ENCODE measurements around the gene MTMR10. TPM values are rescaled to one million over a fixed set of nuclear protein-coding genes. Genes with fewer than 3 reads are reported as not detected.

Gene MTMR10
- polyA plus RNA-seq, 2 of the 4 experiments (the other 2 are of a cell fraction), result 11.9 to 23.1 TPM

- ATAC-seq (no peak), FAIRE-seq (no peak), DNase-seq (ENCODE audit: low read depth in 1 of 2, low spot score in 1 of 2) (no peak)
- no peaks in the 10 kb centered on the region; the same call in 2 of the 3 replicates for H3K4me1 ChIP-seq
- no peak for TF ChIP-seq SREBF2 (IDR thresholded peaks at IDR 0.05)
- TF ChIP-seq RARB (CRISPR knock-in tag; IDR thresholded peaks at IDR 0.05), result no peak
- no peak for TF ChIP-seq POLR2A (IDR thresholded peaks at IDR 0.05; ENCODE audit: low read length)
- no peak for TF ChIP-seq PHF8 (IDR thresholded peaks at IDR 0.05; ENCODE audit: borderline replicate concordance, low read depth)
- no peak for TF ChIP-seq HEYL (CRISPR knock-in tag; IDR thresholded peaks at IDR 0.05)
- no peak for TF ChIP-seq EHF (CRISPR knock-in tag; IDR thresholded peaks at IDR 0.05)
- CTCF ChIA-PET, result interaction anchor here (0.9 to 1.8 kb wide), 4 partner anchors 10 to 115 kb away, joined by 3 to 5 read pairs (median 4); no protein-coding TSS in a partner anchor
- H3K4me2 ChIP-seq, result no peak overlapping the region
- peaks cover 22% of the 10 kb centered on the region for H3K9me3 ChIP-seq
- no peak overlapping the region for H3K4me3 ChIP-seq
- 35% methylated on average over 2 of the region's 2 CpGs for WGBS (ENCODE audit: missing lambda C conversion rate)
- H3K27ac ChIP-seq, result no peak overlapping the region
- POLR2A ChIA-PET, result interaction anchor here (1.4 kb wide), 1 partner anchor 23 kb away, joined by 8 read pairs; the partner anchor contains the start of gene MTMR10
Measured at GRCh38 chr15:31014608-31014925, 23.1 kb upstream of the MTMR10 start.

- POLR2A ChIA-PET, result interaction anchor here (1.4 kb wide), 1 partner anchor 22 kb away, joined by 8 read pairs; the partner anchor contains the start of gene MTMR10
- FAIRE-seq (no peak), ATAC-seq (no peak)
Measured at GRCh38 chr15:31013863-31014607, 22.6 kb upstream of the MTMR10 start.

GRCh38 chr15:31012455-31012854, 21.0 kb upstream of the MTMR10 start:
- Histone ChIP-seq H3K9me3 (peaks cover 22% of the 10 kb centered on the region), H3K4me1 (no peaks in the 10 kb centered on the region; the same call in 2 of the 3 replicates), H3K4me3 (no peak overlapping the region), H3K27ac (no peak overlapping the region), H3K4me2 (no peak overlapping the region)
- TF ChIP-seq CHD4 (IDR thresholded peaks at IDR 0.05; ENCODE audit: borderline replicate concordance) (no peak), RARB (CRISPR knock-in tag; IDR thresholded peaks at IDR 0.05) (no peak), FOSB (CRISPR knock-in tag; IDR thresholded peaks at IDR 0.05) (no peak), POLR2A (IDR thresholded peaks at IDR 0.05; ENCODE audit: low read length) (no peak), NPAS2 (CRISPR knock-in tag; IDR thresholded peaks at IDR 0.05; ENCODE audit: borderline replicate concordance) (no peak), ZSCAN20 (CRISPR knock-in tag; IDR thresholded peaks at IDR 0.05) (no peak), CEBPB (IDR thresholded peaks at IDR 0.05) (no peak), FOSL2 (IDR thresholded peaks at IDR 0.05) (no peak), FOSL2 (CRISPR knock-in tag; IDR thresholded peaks at IDR 0.05) (no peak), ATOH8 (CRISPR knock-in tag; IDR thresholded peaks at IDR 0.05; ENCODE audit: low read depth) (no peak), RNF2 (IDR thresholded peaks at IDR 0.05; ENCODE audit: borderline replicate concordance, low read depth) (no peak), HDAC2 (IDR thresholded peaks at IDR 0.05) (no peak), ESRRA (IDR thresholded peaks at IDR 0.05; ENCODE audit: borderline replicate concordance, low read length) (no peak), E2F6 (IDR thresholded peaks at IDR 0.05; ENCODE audit: borderline replicate concordance, low read depth) (no peak), PBX3 (IDR thresholded peaks at IDR 0.05) (no peak), RAD21 (conservative IDR thresholded peaks at IDR 0.05 in 1 of 2, IDR thresholded peaks at IDR 0.05 in 1 of 2) (no peak), RCOR1 (IDR thresholded peaks at IDR 0.05; ENCODE audit: low read depth, low read length) (no peak)
- 6% methylated on average over 2 of the region's 2 CpGs for WGBS (ENCODE audit: missing lambda C conversion rate)
- FAIRE-seq, result no peak
- POLR2A ChIA-PET, result no interaction called here
- no peak for ATAC-seq
- CTCF ChIA-PET, result interaction anchor here (1.5 kb wide), 1 partner anchor 10 kb away, joined by 4 read pairs; no protein-coding TSS in a partner anchor
- DNase-seq (ENCODE audit: low read depth in 1 of 2, low spot score in 1 of 2), result no peak

More at GRCh38 chr15:31013863-31014607, 22.6 kb upstream of the MTMR10 start:
- H3K4me2 ChIP-seq, result no peak overlapping the region
- 35% methylated on average over 2 of the region's 2 CpGs for WGBS (ENCODE audit: missing lambda C conversion rate)
- CTCF ChIA-PET, result interaction anchor here (0.9 to 1.8 kb wide), 5 partner anchors 9 to 115 kb away, joined by 3 to 5 read pairs (median 4); no protein-coding TSS in a partner anchor
- H3K9me3 ChIP-seq, result peaks cover 22% of the 10 kb centered on the region
- H3K4me1 ChIP-seq, result no peaks in the 10 kb centered on the region; the same call in 2 of the 3 replicates
- H3K4me3 ChIP-seq, result no peak overlapping the region
- TF ChIP-seq HOXB13 (CRISPR knock-in tag; IDR thresholded peaks at IDR 0.05; ENCODE audit: low read depth) (no peak), BHLHE40 (IDR thresholded peaks at IDR 0.05; ENCODE audit: low read depth, low read length) (no peak), ESRRA (IDR thresholded peaks at IDR 0.05; ENCODE audit: borderline replicate concordance, low read length) (no peak), MAFK (IDR thresholded peaks at IDR 0.05; ENCODE audit: partially characterized antibody) (no peak), RARB (CRISPR knock-in tag; IDR thresholded peaks at IDR 0.05) (no peak)
- DNase-seq (ENCODE audit: low read depth in 1 of 2, low spot score in 1 of 2), result no peak
- no peak overlapping the region for H3K27ac ChIP-seq

Data from A549 (cell line).